T-helper 2 cell (primary cell): Measurements from ENCODE around the gene SREK1IP1.
"Not testable (repeated sequence)": the region's sequence is repeated elsewhere in the genome, so short reads cannot be mapped to it uniquely, and the experiment has no call there.

Experiments
- DNase-seq, 5 experiments: peaks; one replicate each; pipeline versions ENCODE4 v3.0.0 to v3.0.0-alpha.2; 2012 to 2022

The SREK1IP1 gene

DNA sequence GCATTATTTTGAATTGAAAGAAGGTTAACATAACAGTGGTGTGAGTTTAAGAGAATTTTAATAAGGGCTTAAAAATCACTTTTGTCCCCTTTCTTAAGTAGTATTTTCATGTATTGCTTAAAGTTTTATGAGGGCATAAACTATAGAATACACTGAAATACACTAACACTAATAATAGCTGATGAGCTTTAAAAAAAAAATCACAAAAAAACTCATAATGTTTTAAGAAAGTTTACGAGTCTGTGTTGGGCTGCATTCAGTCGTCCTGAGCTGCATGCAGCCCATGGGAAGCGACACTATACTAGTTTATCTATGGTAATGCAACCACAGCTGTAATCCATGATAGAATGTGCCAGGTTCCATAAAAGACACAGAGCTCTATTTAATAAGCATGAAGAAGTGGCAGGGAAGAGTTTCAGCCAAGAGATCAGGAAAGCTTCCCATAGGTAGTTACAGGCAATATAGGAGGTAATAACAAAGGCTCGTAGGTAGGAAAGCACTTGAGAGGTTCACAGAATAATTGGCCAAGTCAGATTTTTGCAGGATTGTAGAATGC lies 4.5 kb downstream of the SREK1IP1 start:
- DNase-seq: no peak

DNA sequence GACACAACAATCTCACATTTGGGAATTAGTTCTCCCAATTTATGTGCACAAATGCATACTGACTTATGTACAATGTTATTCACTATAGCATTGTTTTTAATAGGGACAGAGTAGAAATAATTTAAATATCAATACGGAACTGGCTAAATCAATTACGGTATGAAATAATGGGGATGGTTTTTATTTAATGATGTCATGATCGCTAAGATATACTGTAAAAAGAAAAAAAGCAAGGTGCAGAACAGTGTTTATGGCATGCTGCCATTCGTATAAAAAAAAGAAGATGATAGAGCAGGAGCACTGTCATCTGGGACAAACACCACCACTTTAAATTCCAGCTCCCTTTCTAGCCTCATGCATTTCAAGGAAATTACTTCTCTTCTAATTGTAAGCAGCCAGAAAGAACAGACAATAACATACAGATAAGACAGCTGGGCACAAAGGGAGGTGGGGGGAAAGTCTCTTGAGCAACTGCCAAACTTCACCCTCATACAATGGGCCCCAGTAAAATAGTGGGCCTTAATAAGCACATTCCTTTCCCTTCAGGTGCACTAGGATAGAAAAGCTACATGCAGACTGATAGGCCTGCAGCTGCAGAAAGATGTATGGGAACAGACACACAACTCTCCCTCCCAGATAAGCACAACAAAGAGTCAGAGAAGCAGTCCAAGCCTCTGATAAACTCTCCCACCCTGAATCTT lies 8.4 kb downstream of the SREK1IP1 start:
- DNase-seq: no peak

DNA sequence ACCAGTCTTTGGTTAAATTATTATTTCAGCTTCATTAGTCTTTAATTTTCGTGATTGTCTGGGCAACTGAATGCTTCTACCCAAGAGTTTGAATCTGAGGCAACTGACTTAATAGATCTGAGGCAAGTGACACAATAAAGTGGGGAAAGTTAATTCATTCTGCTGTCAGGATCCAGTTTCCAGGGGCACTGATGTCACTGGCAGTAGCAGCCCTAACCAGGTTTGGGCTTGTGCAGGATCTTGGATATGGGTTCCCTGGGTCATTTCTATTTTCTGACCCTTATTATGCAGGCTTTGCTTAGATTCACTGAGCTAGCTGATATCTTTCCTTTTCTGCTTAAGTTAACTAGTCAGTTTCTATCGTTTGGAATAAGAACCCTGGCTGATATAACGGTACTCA lies 9.6 kb downstream of the SREK1IP1 start:
- no peak for DNase-seq

DNA sequence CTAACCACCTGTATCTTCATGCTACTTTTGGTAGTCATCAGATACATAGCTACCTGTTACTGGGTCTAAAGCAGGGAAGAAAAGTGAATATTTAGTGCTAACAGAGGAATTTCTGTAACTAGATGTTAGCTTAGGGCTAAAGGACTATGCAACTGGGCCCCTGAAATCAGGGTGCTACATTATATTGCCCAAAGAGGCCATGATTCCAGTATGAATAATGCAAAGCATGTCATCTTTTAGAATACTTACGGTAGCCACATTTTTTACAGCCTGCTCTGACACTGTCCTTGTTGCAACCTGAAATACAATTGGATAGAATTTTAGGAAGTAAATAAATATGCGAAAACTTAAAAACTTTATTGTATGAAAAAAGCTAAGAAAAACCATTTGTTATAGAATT lies 14.4 kb downstream of the SREK1IP1 start:
- no peak for DNase-seq

DNA sequence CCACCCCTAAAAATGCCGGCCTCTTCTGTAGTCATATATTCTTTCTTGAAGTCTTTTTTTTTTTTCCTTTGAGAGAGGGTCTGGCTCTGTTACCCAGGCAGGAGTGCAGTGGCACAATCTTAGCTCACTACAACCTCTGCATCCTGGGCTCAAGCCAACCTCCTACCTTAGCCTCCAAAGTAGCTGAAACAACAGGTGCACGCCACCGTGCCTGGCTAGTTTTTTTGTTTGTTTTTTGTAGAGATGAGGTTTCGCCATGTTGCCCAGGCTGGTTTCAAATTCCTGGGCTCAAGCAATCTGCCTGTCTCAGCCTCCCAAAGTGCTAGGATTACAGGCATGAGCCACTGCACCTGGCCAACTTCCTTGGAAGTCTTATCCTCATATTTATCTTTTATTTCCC lies 19.1 kb downstream of the SREK1IP1 start:
- no peak for DNase-seq

DNA sequence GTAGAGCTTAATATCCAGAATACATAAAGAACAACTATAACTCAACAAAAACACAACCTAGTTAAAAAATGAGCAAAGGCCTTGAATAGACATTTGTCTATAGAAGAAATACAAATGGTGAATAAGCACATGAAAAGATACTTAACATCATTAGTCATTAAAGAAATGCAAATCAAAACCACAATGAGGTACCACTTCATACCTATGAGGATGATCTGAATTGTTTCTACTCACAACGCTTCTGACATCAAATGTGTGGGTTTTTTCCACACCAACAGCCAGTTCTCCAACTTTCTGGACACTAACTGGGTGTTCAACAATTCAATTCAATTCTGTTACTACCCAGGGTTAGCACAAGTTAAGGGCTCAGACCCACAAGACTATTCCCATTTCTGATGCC lies 22.0 kb downstream of the SREK1IP1 start:
- no peak for DNase-seq

DNA sequence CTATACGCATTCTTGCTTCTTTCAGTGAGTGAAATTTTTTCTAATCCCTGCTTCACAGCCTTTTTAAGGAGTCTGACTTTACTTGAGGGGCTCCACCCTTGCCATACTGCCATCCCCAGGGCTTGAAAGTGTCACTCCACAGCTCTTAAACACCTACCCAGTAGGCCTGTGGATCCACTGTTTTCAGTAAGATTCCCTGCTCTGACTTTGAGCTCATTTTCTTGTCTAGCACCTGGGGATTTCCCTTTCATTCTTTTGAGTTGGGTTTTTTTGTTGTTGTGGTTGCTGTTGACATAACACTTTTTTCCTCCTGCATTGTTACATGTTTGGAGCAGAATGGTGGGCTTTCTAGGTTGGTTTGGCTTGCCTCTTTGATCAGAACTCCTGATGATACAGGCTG lies 23.6 kb downstream of the SREK1IP1 start:
- no peak for DNase-seq

DNA sequence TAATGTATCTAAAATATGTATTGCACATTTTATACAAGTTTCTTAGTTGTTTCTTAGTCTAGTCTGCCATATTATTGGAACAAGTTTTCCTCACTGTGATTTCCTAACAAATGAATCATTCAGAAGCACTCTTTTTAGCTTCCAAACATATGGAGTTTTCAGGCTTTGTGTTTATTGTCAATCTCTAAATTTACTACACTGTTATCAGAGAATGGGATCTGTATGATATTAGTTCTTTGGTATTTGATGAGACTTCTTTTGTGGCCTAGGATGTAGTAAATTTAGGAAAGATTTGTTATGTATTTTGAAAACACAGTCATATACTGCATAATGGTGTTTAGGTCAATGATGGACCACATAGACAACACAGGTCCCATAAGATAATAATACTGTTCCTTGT lies 25.7 kb downstream of the SREK1IP1 start:
- no peak for DNase-seq

DNA sequence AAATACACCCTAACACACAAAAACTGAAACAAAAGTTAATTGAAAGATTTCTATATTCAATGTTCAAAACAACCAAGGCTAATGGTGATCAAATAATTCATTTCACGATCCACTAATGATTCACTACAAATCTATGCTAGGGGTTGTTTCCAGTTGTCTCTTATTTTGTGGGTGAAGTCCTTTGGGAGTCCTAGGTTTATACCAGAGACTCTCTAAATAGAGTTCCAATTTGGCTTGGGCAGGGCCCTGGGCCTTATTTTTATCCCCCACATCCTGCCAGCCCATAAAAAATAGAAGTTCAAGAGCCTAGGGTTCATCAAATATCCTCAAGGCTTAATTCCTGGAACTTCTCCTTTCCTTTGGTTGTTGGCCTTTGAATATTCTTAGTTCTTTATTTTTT lies 26.1 kb downstream of the SREK1IP1 start:
- no peak for DNase-seq

DNA sequence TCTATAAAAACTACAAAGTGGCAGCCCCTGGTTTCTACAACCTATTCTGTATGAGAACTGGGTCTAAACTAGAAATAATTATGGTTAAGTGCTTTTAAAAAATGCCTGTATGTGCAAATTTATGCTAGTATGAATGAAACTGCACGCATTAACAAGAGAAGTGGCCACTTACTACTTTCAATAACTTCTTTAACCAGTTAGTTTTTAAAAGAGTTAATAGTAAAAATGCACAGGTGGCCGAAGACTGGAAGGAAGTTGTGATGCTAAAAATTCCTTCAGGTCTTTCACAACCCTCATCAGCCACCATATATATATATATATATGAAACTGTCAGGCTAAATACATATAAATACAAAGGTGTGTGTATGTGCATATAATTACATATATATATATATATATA lies 41.3 kb downstream of the SREK1IP1 start:
- no peak for DNase-seq

DNA sequence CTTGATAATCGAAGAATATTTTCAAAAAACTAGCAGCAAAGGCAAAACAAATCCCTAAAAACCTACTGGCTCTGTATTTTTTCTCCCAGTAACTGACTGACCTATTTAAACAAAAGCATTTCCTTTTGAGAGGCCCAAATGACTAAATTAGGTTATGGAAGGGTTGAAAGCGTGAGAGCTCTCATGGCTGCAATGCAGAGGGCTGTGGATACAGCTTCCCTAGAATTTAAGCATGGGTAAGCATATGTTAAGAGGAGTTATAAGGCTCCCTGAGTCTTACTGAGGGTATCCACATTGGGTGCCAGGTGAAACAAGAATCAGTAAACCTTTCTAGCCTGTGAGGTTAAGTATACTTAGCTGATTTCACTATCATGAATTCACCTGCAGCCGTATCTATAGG lies 45.9 kb downstream of the SREK1IP1 start:
- DNase-seq: no peak

DNA sequence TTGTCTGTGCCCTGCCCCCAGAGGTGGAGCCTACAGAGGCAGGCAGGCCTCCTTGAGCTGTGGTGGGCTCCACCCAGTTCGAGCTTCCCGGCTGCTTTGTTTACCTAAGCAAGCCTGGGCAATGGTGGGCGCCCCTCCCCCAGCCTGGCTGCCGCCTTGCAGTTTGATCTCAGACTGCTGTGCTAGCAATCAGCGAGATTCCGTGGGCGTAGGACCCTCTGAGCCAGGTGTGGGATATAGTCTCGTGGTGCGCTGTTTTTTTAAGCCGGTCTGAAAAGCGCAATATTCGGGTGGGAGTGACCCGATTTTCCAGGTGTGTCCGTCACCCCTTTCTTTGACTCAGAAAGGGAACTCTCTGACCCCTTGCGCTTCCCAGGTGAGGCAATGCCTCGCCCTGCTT lies 54.0 kb downstream of the SREK1IP1 start:
- not testable (repeated sequence) for DNase-seq

DNA sequence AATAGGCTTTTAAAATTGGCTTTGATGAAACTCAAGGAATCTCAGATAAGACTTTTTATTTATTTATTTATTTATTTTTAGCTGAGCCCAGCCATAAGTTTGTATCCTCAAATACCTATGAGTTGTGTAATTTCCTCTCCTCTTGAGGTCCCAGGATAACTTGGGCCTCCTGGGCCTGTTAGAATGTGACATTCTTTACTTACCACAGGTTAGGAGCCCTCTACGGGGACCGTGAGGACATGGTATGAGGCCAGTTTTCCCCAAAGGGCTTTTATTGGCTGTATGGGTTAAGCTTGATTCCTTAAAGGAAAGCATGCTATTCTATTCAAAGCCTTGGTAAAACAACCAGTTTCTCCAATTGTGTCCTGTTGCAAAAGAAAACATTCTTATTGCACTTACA lies 61.3 kb downstream of the SREK1IP1 start:
- no peak for DNase-seq

DNA sequence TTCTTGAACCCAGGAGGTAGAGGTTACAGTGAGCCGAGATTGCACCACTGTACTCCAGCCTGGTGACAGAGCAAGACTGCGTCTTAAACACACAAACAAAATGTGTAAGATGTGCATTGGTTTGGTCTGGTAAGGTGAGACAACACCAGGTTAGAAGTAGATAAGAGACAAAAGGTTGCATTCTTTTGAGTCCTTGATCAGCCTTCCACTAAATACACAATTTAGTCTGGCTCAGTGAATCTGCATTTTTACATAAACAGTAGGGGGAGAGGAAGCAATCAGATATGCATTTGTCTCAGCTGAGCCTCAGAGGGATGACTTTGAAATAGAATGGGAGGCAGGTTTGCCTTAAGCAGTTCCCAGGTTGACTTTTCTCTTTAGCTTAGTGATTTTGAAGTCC lies 62.4 kb downstream of the SREK1IP1 start:
- DNase-seq: not testable (repeated sequence)

DNA sequence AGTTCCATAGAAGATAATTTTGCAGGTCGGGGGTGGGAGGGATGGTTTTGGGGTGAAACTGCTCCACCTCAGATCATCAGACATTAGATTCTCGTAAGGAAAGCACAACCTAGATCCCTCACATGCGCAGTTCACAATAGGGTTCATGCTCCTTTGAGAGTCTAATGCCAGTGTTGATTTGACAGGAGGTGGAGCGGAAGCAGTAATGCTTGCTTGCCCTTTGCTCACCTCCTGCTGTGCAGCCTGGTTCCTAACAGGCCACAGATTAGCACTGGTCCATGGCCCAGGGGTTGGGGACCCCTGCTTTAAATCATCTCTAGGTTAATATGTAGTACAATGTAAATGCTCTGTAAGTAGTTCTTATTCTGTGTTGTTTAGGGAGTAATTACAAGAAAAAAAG lies 67.7 kb downstream of the SREK1IP1 start:
- DNase-seq: no peak

DNA sequence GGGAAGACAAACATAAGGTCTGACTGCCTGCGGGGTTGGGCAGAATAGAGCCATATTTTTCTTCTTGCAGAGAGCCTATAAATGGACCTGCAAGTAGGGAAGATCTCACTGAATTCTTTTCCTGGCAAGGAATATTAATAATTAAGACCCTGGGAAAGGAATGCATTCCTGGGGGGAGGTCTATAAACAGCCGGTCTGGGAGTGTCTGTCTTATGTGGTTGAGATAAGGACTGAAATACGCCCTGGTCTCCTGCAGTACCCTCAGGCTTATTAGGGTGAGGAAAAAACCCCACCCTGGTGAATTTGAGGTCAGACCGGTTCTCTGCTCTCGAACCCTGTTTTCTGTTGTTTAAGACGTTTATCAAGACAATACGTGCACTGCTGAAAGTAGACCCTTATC lies 72.1 kb downstream of the SREK1IP1 start:
- DNase-seq: not testable (repeated sequence)

DNA sequence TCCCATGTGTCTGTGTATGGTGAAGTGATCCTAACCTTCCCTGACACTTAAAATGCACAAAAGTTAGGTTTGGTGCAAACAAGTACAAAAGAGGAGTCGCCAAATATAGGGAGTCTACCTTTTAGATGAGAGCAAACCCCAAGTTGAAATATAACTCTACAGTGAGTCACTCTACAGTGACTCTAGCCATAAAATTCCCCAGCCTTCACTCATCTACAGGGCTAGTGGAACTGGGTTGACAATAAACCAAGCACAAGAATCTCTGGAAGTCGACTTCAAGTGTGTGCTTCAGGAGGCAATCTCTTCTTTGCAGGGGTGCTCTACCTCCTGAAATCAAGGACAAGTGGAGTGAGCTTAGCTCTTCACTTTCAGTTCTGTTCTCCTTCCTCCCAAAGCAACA lies 74.9 kb downstream of the SREK1IP1 start:
- DNase-seq: no peak

DNA sequence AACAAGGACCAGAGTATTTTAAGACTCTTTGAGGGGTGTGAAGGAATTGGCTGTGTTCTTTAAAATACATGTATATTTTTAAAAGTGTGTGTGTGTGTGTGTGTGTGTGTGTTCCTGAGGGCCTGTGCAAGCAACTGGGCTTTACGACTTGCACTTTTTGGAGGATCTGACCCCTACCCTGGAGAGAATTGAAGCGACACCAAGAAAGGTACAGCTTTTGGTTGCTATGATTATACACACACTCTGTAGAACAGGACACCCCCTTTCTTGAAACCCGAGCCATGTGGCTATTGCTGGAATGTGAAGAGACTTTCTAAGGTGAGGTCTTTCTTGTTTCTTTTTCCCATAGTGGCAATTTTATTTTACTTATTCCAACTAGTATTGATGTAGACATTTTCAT lies 77.2 kb downstream of the SREK1IP1 start:
- DNase-seq: no peak

DNA sequence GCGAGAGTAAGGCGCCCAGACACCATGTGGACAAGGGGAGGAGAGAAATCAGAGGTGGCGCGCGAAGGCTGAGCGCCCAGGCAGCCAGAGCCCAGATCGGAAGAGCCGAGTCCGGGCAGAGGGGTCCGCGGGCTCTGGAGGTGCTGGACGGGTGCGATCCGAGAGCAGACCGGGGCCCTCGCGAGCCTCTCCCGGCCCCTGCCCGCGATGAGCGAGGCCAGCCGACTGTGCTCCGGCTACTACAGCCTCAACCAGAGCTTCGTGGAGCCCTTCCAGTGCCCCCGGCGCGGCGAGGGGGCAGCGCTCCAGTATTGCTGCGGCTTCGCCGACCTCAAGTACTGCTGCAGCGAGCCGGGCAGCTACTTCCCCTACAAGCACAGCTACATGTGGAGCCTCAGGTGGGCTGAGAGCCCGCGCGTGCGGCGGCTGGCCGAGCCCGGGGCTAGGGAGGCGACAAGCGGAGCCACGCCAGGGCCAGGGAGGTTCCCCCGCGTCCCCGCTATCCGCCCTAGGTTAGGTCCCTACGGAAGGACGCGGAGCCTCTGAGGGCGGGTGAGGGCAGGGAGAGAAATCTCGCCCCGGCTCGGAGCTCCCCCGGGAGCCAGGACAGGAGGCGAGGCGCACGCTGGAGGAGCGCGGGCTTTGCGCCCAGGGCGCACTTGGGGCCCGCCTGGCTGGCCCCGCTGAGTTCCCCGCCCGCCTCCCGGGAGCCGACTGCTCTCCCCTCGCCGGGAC lies 77.9 kb downstream of the SREK1IP1 start, which contains the start of gene SHISAL2B:
SHISAL2B (plus strand) TSS at position 87 of the 735 bp plus-strand sequence; CDS start at position 208, 121 bp downstream.
- peak in 1 of 5 experiments; percentile 12 for DNase-seq

DNA sequence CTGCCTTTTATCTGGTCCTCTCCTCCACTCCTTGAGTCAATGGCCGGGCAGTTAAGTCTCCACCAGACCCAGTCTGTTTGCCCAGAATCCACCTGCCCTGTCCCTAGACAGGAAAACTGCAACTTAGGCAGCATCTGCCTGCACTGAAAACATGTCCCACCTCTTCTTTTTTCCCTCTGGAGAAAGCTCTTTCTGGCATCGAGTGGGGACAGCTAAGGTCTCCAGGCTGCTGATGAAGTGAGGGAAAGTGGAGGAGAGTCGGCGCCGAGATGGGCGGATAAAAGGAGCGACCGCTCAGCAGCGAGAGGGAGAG lies 78.4 kb downstream of the SREK1IP1 start:
- no peak for DNase-seq

DNA sequence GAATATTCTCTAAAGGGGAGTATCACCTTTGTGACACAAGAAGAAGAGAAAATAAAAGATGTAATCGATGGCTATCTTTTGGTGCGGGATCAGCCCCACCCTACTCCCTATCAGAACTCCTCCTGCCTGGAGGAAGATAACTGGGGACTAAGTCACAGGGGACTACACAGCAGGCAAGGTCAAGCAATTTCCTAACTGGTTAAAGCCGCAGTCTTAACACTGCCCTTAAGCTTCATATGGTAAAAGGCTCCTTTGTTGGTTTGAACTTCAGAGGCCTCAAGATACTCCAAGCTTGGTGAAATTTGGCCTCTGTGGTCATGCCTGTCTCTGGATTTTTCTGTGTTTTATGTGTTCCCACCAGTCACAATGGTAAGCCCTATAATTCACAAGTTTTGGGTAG lies 79.5 kb downstream of the SREK1IP1 start:
- DNase-seq: no peak

DNA sequence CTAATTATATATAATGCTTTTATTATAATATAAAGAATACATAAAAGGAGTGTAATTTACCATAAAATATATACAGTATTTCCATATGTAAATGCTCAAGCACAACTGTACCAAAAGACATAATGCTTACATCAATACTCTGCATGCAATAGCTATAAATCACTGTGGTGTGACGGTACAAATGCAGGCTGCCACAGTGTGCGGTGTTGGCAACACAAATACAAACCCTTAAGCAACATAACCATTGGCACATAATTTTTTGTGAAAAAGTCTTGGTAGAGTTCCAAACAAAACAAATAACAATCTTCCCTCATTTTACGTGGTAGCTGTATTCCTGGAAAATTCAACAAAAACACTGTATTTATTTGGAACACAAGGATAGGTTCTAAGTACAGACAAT lies 80.1 kb downstream of the SREK1IP1 start:
- DNase-seq: no peak

DNA sequence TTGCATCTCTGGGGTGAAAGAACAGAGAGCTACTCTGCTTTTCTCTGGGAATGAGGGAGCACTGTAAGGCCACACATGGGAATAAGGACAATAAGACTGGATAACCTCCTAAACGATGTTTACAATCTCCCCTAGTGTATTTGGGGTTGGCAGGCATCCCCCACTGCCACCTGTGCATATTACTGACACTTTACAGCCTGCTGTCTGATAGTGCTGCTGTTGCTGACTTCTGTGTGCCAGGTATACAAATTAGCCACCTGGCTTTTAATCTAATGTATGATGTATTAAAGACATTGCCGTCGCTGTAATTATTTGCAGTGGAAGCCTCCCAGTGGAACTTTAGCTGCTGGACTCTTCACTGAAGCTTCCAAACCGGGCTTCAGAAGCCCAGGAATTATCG lies 82.6 kb downstream of the SREK1IP1 start:
- DNase-seq: no peak

DNA sequence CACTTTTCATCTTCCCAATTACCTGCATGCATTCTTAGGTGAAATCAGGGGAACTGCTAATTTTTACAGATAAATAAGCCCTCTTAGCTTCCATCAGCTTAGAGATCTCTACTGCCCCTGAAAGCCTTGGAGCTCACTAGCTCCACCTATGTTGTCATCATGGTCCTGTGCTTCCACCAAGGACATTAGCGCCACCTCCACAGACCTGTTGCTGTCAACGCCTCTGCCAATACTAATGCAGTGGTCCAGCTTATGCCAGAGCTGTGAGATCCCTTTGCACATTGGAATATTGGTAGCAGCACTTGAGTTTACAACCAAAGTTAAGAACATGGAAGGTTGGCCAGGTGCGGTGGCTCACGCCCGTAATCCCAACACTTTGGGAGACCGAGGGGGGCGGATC lies 85.9 kb downstream of the SREK1IP1 start:
- DNase-seq: no peak
